ENCODE data around the gene HOMER3. TPM values are rescaled to one million over a fixed set of nuclear protein-coding genes. Genes with fewer than 3 reads are reported as not detected.

HOMER3 gene
- total RNA-seq, 3 donors from 2014 or later, result 34.2 to 62.6 (median 56.6) TPM

DNA sequence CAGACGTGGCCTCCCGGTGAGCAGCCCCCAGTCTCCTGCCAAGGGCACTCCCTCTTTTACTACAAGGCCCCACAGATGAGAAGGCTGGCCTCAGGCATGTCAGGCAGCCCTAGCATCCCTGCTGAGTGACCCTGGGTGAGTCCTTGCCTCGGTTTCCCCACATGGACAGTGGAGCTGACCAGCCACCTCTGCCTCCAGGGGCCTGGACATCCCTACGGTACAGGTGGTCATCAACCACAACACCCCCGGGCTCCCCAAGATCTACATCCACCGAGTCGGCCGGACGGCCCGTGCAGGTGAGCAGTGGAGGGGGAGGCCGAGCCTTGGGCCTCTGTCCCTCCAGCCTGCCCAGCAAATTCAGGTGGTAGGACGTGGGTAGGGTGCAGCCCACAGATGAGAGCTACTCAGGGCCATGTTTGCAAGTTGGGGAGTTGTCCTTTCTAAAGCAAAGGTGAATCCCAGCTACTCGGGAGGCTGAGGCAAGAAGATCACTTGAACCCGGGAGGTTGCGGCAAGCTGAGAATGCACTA, 16.3 kb downstream of the HOMER3 start:
- Histone ChIP-seq H3K27me3 (no peaks in the 10 kb centered on the region), H3K4me3 (no peak overlapping the region), H3K9me3 (no peaks in the 10 kb centered on the region), H3K4me1 (peaks cover 8% of the 10 kb centered on the region in 2 donors), H3K27ac (no peak overlapping the region), H3K36me3 (no peaks in the 10 kb centered on the region)
- DNase-seq (ENCODE audit: low spot score in 2 of 2), result no peak
- intact Hi-C loops (cut with DNase I; ENCODE audit: low total_unique reads), result no loop called here
- TF ChIP-seq, protein P1, sequence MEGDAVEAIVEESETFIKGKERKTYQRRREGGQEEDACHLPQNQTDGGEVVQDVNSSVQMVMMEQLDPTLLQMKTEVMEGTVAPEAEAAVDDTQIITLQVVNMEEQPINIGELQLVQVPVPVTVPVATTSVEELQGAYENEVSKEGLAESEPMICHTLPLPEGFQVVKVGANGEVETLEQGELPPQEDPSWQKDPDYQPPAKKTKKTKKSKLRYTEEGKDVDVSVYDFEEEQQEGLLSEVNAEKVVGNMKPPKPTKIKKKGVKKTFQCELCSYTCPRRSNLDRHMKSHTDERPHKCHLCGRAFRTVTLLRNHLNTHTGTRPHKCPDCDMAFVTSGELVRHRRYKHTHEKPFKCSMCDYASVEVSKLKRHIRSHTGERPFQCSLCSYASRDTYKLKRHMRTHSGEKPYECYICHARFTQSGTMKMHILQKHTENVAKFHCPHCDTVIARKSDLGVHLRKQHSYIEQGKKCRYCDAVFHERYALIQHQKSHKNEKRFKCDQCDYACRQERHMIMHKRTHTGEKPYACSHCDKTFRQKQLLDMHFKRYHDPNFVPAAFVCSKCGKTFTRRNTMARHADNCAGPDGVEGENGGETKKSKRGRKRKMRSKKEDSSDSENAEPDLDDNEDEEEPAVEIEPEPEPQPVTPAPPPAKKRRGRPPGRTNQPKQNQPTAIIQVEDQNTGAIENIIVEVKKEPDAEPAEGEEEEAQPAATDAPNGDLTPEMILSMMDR (IDR thresholded peaks at IDR 0.05), result no peak
- TF ChIP-seq POLR2AphosphoS5 (IDR thresholded peaks at IDR 0.05) (no peak), POLR2A (IDR thresholded peaks at IDR 0.05) (no peak)

DNA sequence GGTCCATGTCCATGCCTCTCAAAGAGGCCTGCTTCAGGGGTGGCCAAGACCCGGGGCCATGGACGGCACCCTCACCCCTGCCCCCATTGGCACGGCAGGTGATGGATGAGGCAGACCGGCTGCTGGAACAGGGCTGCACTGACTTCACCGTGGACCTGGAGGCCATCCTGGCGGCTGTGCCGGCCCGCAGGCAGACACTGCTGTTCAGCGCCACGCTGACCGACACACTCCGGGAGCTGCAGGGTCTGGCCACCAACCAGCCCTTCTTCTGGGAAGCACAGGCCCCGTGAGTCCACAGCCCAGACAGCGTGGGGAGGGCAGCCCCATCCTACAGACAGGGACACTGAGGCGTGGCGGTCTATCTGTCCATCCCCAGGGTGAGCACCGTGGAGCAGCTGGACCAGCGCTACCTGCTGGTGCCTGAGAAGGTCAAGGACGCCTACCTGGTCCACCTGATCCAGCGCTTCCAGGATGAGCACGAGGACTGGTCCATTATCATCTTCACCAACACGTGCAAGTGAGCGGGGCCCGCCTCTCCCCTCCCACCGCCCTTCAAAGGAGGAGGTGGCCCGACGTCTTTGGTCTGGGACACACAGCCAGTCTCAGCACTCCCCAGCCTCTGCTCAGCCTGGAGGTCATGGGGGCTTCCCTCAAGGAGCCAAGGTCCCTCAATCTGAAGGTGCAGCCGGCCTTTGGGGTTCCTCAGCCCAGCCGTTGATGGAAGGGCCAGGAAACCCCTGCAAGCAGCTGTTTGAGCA, 18.6 kb downstream of the HOMER3 start:
- Histone ChIP-seq H3K4me3 (no peak overlapping the region), H3K36me3 (no peaks in the 10 kb centered on the region), H3K9me3 (no peaks in the 10 kb centered on the region), H3K27ac (no peak overlapping the region), H3K27me3 (no peaks in the 10 kb centered on the region), H3K4me1 (peaks cover 8% of the 10 kb centered on the region in 2 donors)
- no peak for DNase-seq (ENCODE audit: low spot score in 2 of 2)
- TF ChIP-seq POLR2A (IDR thresholded peaks at IDR 0.05), result no peak
- no peak for TF ChIP-seq POLR2AphosphoS5 (IDR thresholded peaks at IDR 0.05)
- intact Hi-C loops (cut with DNase I; ENCODE audit: low total_unique reads), result no loop called here

DNA sequence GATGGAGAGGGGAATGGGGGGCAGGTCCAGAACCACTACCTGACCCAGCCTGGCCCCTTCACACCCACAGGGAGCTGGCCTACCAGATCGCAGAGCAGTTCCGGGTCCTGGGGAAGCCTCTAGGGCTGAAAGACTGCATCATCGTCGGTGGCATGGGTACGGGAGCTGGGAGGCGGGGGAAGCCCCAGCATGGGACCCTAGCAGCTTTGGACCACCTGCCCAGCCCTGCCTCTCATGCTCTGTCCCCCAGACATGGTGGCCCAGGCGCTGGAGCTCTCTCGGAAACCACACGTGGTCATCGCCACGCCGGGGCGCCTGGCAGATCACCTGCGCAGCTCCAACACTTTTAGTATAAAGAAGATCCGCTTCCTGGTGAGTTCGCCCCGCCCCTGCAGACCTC, 19.4 kb downstream of the HOMER3 start:
- H3K36me3 ChIP-seq, result no peaks in the 10 kb centered on the region
- no peak for TF ChIP-seq POLR2A (IDR thresholded peaks at IDR 0.05)
- TF ChIP-seq POLR2AphosphoS5 (IDR thresholded peaks at IDR 0.05), result no peak
- TF ChIP-seq, protein P1 (IDR thresholded peaks at IDR 0.05), result no peak
- H3K9me3 ChIP-seq, result no peaks in the 10 kb centered on the region
- peaks cover 8% of the 10 kb centered on the region in 2 donors for H3K4me1 ChIP-seq
- DNase-seq (ENCODE audit: low spot score in 2 of 2), result no peak
- intact Hi-C loops (cut with DNase I; ENCODE audit: low total_unique reads), result no loop called here
- H3K27me3 ChIP-seq, result no peaks in the 10 kb centered on the region
- H3K4me3 ChIP-seq, result no peak overlapping the region
- no peak overlapping the region for H3K27ac ChIP-seq

DNA sequence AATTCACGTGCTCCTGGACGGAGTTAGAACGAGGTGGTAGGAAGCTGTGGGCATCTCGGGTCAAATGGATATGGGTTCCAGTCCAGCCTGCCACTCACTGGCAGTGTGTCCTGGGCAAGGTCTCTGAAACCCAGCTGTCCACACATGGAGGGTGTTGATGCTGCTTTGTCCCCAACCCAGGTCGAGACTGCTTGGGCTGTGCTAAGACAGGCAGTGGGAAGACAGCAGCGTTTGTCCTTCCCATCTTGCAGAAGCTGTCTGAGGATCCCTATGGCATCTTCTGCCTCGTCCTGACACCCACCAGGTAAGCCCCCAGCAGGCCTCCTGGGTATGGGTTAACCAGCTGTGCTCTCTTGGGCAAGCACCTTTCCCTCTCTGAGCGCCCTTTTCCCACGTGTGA, 20.6 kb downstream of the HOMER3 start:
- Histone ChIP-seq H3K27ac (peak overlapping the region in 1 of 2 donors; percentile 93), H3K36me3 (no peaks in the 10 kb centered on the region), H3K27me3 (no peaks in the 10 kb centered on the region), H3K9me3 (no peaks in the 10 kb centered on the region), H3K4me3 (peak overlapping the region; percentile 77 to 98 (median 93)), H3K4me1 (peaks cover 8% of the 10 kb centered on the region in 2 donors)
- intact Hi-C loops (cut with DNase I; ENCODE audit: low total_unique reads), result no loop called here
- TF ChIP-seq, protein P1 (IDR thresholded peaks at IDR 0.05), result no peak
- no peak for TF ChIP-seq POLR2AphosphoS5 (IDR thresholded peaks at IDR 0.05)
- no peak for TF ChIP-seq POLR2A (IDR thresholded peaks at IDR 0.05)
- DNase-seq (ENCODE audit: low spot score in 2 of 2), result no peak

DNA sequence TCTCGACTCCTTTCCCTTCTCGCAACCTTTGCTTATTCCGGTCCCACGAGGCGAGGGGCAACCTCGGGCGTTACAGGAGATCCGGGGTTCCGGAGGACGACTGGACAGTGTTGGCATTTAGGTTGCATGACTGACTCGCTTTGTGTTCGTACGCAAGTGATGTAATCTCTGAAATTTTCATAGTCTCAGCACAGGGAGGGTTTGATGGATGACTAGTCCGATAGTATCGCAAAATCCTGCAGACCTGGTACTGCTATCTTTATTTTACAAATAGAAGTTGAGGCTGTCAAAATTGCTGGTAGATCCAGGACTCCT, 21.2 kb downstream of the HOMER3 start:
- no peaks in the 10 kb centered on the region for H3K36me3 ChIP-seq
- H3K27me3 ChIP-seq, result no peaks in the 10 kb centered on the region
- peaks cover 8% of the 10 kb centered on the region in 2 donors for H3K4me1 ChIP-seq
- no peaks in the 10 kb centered on the region for H3K9me3 ChIP-seq
- DNase-seq (ENCODE audit: low spot score in 2 of 2), result no peak
- H3K27ac ChIP-seq, result peak overlapping the region; percentile 39 to 93
- TF ChIP-seq, protein P1 (IDR thresholded peaks at IDR 0.05), result no peak
- TF ChIP-seq POLR2A (IDR thresholded peaks at IDR 0.05) (no peak), POLR2AphosphoS5 (IDR thresholded peaks at IDR 0.05) (no peak)
- peak overlapping the region; percentile 77 to 98 (median 93) for H3K4me3 ChIP-seq
- intact Hi-C loops (cut with DNase I; ENCODE audit: low total_unique reads), result no loop called here

All from breast epithelium (tissue), 4 donors.